ENCODE measurements around the gene SMOC2. TPM values are rescaled to one million over a fixed set of nuclear protein-coding genes. Genes with fewer than 3 reads are reported as not detected.
"Not testable (repeated sequence)": the region's sequence is repeated elsewhere in the genome, so short reads cannot be mapped to it uniquely, and the experiment has no call there.

Gene SMOC2
- total RNA-seq, 2 donors from 2014 or later: 17.8 to 167 TPM

DNA sequence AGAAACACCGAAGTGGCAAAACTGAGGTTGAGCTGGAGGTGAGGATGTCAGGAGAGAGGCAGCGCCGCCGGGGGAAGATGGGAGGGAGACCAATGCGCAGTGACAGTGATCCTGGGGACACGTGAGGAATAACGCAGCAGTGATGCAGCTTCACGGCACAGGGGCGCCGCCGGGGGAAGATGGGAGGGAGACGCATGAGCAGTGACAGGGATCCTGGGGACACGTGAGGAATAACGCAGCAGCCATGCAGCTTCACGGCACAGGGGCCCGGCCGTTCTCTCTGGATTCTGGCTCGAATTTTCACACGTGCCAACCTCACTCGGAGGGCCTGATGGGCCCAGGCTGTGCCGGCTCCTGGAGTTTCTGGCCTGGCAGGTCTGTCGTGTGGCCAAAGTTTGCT, 94.7 kb downstream of the SMOC2 start:
- Histone ChIP-seq H3K36me3 (no peaks in the 10 kb centered on the region), H3K9me3 (no peaks in the 10 kb centered on the region), H3K27me3 (replicated peaks; ENCODE audit: insufficient read depth) (no peaks in the 10 kb centered on the region), H3K4me1 (replicated peaks) (no peaks in the 10 kb centered on the region), H3K4me3 (no peak overlapping the region), H3K27ac (peak overlapping the region; percentile 62 to 63)
- no peak for DNase-seq (ENCODE audit: low spot score)
- TF ChIP-seq POLR2A (IDR thresholded peaks at IDR 0.05): no peak
- TF ChIP-seq POLR2AphosphoS5 (IDR thresholded peaks at IDR 0.05): no peak
- no peak for TF ChIP-seq CTCF (IDR thresholded peaks at IDR 0.05)
- intact Hi-C loops (cut with DNase I): loop anchor here (5.0 to 10.0 kb wide), 2 partner anchors 83 to 161 kb away; no protein-coding TSS in a partner anchor
- WGBS: 91% methylated on average over 22 of the region's 22 CpGs

DNA sequence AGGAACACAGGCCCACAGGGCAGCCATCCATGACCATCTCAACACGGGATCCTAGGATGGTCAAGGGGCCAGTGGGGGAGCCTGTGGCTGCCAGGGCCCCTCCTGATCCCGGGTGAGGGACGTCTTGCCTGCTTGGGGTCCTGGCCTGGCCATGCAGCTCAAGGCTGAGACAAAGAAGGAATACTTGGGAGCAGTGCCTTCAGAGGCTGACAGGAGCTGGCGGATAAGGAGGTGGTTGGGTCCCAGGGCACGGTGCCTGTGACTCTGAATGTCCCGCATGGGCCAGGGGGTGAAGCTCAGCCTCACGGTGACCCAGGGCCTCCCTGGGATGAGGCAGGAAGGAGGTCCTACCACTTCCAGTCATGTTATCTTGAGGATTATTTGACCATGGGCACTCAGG, 95.2 kb downstream of the SMOC2 start:
- Histone ChIP-seq H3K4me3 (no peak overlapping the region), H3K36me3 (no peaks in the 10 kb centered on the region), H3K9me3 (no peaks in the 10 kb centered on the region), H3K27ac (peak overlapping the region; percentile 62 to 63), H3K4me1 (replicated peaks) (no peaks in the 10 kb centered on the region), H3K27me3 (replicated peaks; ENCODE audit: insufficient read depth) (no peaks in the 10 kb centered on the region)
- WGBS: 86% methylated on average over 7 of the region's 7 CpGs
- intact Hi-C loops (cut with DNase I): loop anchor here (5.0 to 10.0 kb wide), 2 partner anchors 84 to 161 kb away; no protein-coding TSS in a partner anchor
- no peak for DNase-seq (ENCODE audit: low spot score)
- TF ChIP-seq POLR2AphosphoS5 (IDR thresholded peaks at IDR 0.05): no peak
- no peak for TF ChIP-seq POLR2A (IDR thresholded peaks at IDR 0.05)
- no peak for TF ChIP-seq CTCF (IDR thresholded peaks at IDR 0.05)

DNA sequence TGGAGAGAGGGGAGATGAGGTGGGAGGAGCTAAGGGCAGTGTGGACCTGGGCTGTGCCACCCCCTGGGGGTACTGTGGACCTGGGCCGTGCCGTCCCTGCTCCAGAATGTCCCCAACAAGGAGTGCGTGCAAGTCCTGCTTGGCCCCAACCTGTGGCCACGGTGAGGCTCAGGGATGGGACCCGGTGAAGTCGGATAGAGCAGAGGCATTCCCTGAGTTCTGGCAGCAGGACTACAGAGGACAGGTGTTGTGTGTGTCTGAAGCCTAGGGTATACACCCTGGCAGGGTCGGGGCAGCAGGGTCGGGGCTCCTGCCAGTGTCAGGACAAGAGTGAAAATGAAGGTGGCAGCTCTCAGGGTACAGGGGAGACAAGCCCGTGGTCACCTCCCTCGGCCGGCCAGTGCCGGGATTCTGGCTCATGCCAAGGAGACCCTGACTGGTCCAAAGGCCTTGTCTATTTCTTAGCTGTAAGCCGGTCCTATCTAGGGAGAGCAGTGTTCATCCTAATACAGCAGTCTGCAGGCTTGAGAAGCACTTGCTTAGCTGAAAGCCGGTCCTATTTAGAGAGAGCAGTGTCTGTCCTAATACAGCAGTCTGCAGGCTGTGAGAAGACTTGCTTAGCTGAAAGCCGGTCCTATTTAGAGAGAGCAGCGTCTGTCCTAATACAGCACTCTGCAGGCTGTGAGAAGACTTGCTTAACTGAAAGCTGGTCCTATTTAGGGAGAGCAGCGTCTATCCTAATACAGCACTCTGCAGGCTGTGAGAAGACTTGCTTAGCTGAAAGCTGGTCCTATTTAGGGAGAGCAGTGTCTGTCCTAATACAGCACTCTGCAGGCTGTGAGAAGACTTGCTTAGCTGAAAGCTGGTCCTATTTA, 95.9 kb downstream of the SMOC2 start:
- H3K36me3 ChIP-seq: no peaks in the 10 kb centered on the region
- intact Hi-C loops (cut with DNase I): loop anchor here (5.0 to 10.0 kb wide), 2 partner anchors 85 to 162 kb away; no protein-coding TSS in a partner anchor
- H3K4me1 ChIP-seq (replicated peaks): no peaks in the 10 kb centered on the region
- no peak overlapping the region for H3K4me3 ChIP-seq
- DNase-seq (ENCODE audit: low spot score): no peak
- no peaks in the 10 kb centered on the region for H3K9me3 ChIP-seq
- H3K27me3 ChIP-seq (replicated peaks; ENCODE audit: insufficient read depth): no peaks in the 10 kb centered on the region
- H3K27ac ChIP-seq: peak overlapping the region; percentile 62 to 63
- 77% methylated on average over 17 of the region's 17 CpGs for WGBS
- no peak for TF ChIP-seq CTCF (IDR thresholded peaks at IDR 0.05)
- TF ChIP-seq POLR2AphosphoS5 (IDR thresholded peaks at IDR 0.05): no peak
- no peak for TF ChIP-seq POLR2A (IDR thresholded peaks at IDR 0.05)

DNA sequence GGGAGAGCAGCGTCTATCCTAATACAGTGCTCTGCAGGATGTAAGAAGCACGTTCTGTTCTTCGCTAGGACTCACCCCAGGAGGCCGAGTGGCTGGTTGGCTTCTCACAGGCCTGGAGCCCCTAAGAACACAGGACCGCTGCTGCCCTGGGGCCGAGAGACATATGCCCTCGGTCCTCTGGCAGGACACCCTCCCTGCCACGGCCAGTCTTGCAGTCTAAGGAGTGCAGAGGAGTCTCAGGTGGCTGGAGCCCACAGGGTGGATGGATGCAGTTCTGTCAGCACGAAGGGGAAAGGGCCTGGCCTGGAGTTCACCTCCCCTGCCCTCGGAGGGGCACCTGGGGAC, 96.5 kb downstream of the SMOC2 start:
- H3K4me1 ChIP-seq (replicated peaks): no peaks in the 10 kb centered on the region
- TF ChIP-seq POLR2AphosphoS5 (IDR thresholded peaks at IDR 0.05): no peak
- TF ChIP-seq POLR2A (IDR thresholded peaks at IDR 0.05): no peak
- no peak for TF ChIP-seq CTCF (IDR thresholded peaks at IDR 0.05)

GRCh38 chr6:168538188-168538891, 97.4 kb downstream of the SMOC2 start:
- intact Hi-C loops (cut with DNase I): loop anchor here (5.0 to 10.0 kb wide), 2 partner anchors 86 to 164 kb away; no protein-coding TSS in a partner anchor
- WGBS: 88% methylated on average over 14 of the region's 14 CpGs
- not testable (repeated sequence) for H3K27ac ChIP-seq; H3K4me1 ChIP-seq (replicated peaks); H3K27me3 ChIP-seq (replicated peaks; ENCODE audit: insufficient read depth); H3K36me3 ChIP-seq; DNase-seq (ENCODE audit: low spot score); H3K4me3 ChIP-seq; H3K9me3 ChIP-seq

More for the DNA sequence above, 96.5 kb downstream of the SMOC2 start:
- intact Hi-C loops (cut with DNase I): loop anchor here (5.0 to 10.0 kb wide), 2 partner anchors 85 to 163 kb away; no protein-coding TSS in a partner anchor
- Histone ChIP-seq H3K9me3 (no peaks in the 10 kb centered on the region), H3K4me3 (no peak overlapping the region), H3K27me3 (replicated peaks; ENCODE audit: insufficient read depth) (no peaks in the 10 kb centered on the region), H3K27ac (peak overlapping the region; percentile 29 to 30), H3K36me3 (no peaks in the 10 kb centered on the region)
- WGBS: 73% methylated on average over 10 of the region's 10 CpGs
- DNase-seq (ENCODE audit: low spot score): no peak

Measured in prostate gland (tissue), 2 donors.